SK-N-MC (cell line): Measurements from ENCODE around the gene EPHA4.

ENCODE experiments used
- DNase-seq: peaks from one replicate; pipeline ENCODE4 v3.0.0-alpha.2; 2011; ENCODE audit warnings: low read depth, low spot score
- H3K27ac ChIP-seq: fragments of 200-600 bp; sonication (generic); 2 replicates; pipeline ENCODE4 v1.5.1; 2016; ENCODE audit warnings: mixed run types
- H3K36me3 ChIP-seq: fragments of 200-600 bp; sonication (generic); 2 replicates; pipeline ENCODE4 v1.6.1; 2017; ENCODE audit warnings: antibody characterized with exemption, low read length, mixed read lengths; ENCODE audit not compliant: insufficient read depth
- H3K4me3 ChIP-seq: fragments of 200-600 bp; sonication (generic); 2 replicates; pipeline ENCODE4 v1.5.1; 2016
- H3K9ac ChIP-seq: fragments of 200-600 bp; sonication (generic); 2 replicates; pipeline ENCODE4 v1.8.0; 2017; ENCODE audit warnings: mixed run types, mixed read lengths; ENCODE audit not compliant: insufficient read length
- H3K9me3 ChIP-seq: fragments of 200-600 bp; sonication (generic); 2 replicates; pipeline ENCODE4 v1.6.1; 2017; ENCODE audit warnings: low read depth, mild to moderate bottlenecking, antibody characterized with exemption, low read length, moderate library complexity, mixed read lengths
- EZH2 ChIP-seq: fragments of 200-600 bp; sonication (generic); IDR thresholded peaks from one replicate; pipeline ENCODE4 v1.6.1; 2017; ENCODE audit warnings: antibody characterized with exemption
- FOXP2 ChIP-seq: optimal IDR thresholded peaks from 2 replicates; pipeline ENCODE3; 2011; ENCODE audit warnings: mild to moderate bottlenecking, moderate library complexity; ENCODE audit not compliant: insufficient read depth; ENCODE audit errors: extremely low read length, control extremely low read depth
- POLR2AphosphoS5 ChIP-seq: IDR thresholded peaks from 2 replicates; pipeline ENCODE4 v1.6.1; 2012; ENCODE audit warnings: mild to moderate bottlenecking, low read depth, low read length, borderline replicate concordance

The EPHA4 gene

GRCh38 chr2:221554769-221555493 lies 17.2 kb downstream of the EPHA4 start:
- H3K4me3 ChIP-seq, result no peak overlapping the region
- TF ChIP-seq EZH2, result no peak
- TF ChIP-seq POLR2AphosphoS5, result no peak
- TF ChIP-seq FOXP2, result no peak
- no peak overlapping the region for H3K27ac ChIP-seq
- no peak for DNase-seq
- peaks cover 6% of the 10 kb centered on the region; the same call in 1 of the 2 replicates for H3K36me3 ChIP-seq
- H3K9me3 ChIP-seq, result no peaks in the 10 kb centered on the region
- no peak overlapping the region for H3K9ac ChIP-seq

GRCh38 chr2:221553333-221553732 lies 18.8 kb downstream of the EPHA4 start:
- Histone ChIP-seq H3K36me3 (peaks cover 14% of the 10 kb centered on the region), H3K27ac (no peak overlapping the region), H3K9me3 (no peaks in the 10 kb centered on the region), H3K9ac (no peak overlapping the region), H3K4me3 (no peak overlapping the region)
- no peak for DNase-seq
- TF ChIP-seq EZH2 (no peak), POLR2AphosphoS5 (no peak), FOXP2 (no peak)

- Histone ChIP-seq H3K36me3 (peaks cover 17% of the 10 kb centered on the region), H3K4me3 (no peak overlapping the region), H3K9me3 (no peaks in the 10 kb centered on the region), H3K27ac (no peak overlapping the region), H3K9ac (no peak overlapping the region)
- DNase-seq, result no peak
- TF ChIP-seq FOXP2 (no peak), EZH2 (no peak), POLR2AphosphoS5 (no peak)
Measured at GRCh38 chr2:221552291-221552690, 19.8 kb downstream of the EPHA4 start.

- Histone ChIP-seq H3K27ac (no peak overlapping the region), H3K9ac (no peak overlapping the region), H3K36me3 (peaks cover 17% of the 10 kb centered on the region), H3K4me3 (no peak overlapping the region), H3K9me3 (no peaks in the 10 kb centered on the region)
- TF ChIP-seq POLR2AphosphoS5 (no peak), FOXP2 (no peak), EZH2 (no peak)
- no peak for DNase-seq
Measured at GRCh38 chr2:221551864-221552263, 20.2 kb downstream of the EPHA4 start.

- H3K36me3 ChIP-seq, result peaks cover 17% of the 10 kb centered on the region
- no peaks in the 10 kb centered on the region for H3K9me3 ChIP-seq
- no peak for DNase-seq
- TF ChIP-seq FOXP2 (no peak), POLR2AphosphoS5 (no peak), EZH2 (no peak)
- no peak overlapping the region for H3K27ac ChIP-seq
- H3K4me3 ChIP-seq, result no peak overlapping the region
- no peak overlapping the region for H3K9ac ChIP-seq
Measured at GRCh38 chr2:221549143-221549542, 23.0 kb downstream of the EPHA4 start.

GRCh38 chr2:221546505-221547225 lies 25.4 kb downstream of the EPHA4 start:
- Histone ChIP-seq H3K27ac (no peak overlapping the region), H3K36me3 (peaks cover 11% of the 10 kb centered on the region), H3K9ac (no peak overlapping the region), H3K4me3 (no peak overlapping the region), H3K9me3 (no peaks in the 10 kb centered on the region)
- TF ChIP-seq POLR2AphosphoS5, result no peak
- TF ChIP-seq EZH2, result no peak
- no peak for TF ChIP-seq FOXP2
- DNase-seq, result no peak

GRCh38 chr2:221541131-221541735 lies 30.9 kb downstream of the EPHA4 start:
- DNase-seq, result no peak
- Histone ChIP-seq H3K9ac (no peak overlapping the region), H3K36me3 (peaks cover 13% of the 10 kb centered on the region), H3K9me3 (no peaks in the 10 kb centered on the region), H3K27ac (no peak overlapping the region), H3K4me3 (no peak overlapping the region)
- no peak for TF ChIP-seq POLR2AphosphoS5
- no peak for TF ChIP-seq FOXP2
- TF ChIP-seq EZH2, result no peak

- H3K9ac ChIP-seq, result no peak overlapping the region
- no peak overlapping the region for H3K4me3 ChIP-seq
- no peaks in the 10 kb centered on the region for H3K9me3 ChIP-seq
- H3K27ac ChIP-seq, result no peak overlapping the region
- DNase-seq, result no peak
- no peak for TF ChIP-seq FOXP2
- no peak for TF ChIP-seq POLR2AphosphoS5
- TF ChIP-seq EZH2, result no peak
- H3K36me3 ChIP-seq, result peaks cover 15% of the 10 kb centered on the region
Measured at GRCh38 chr2:221539246-221539645, 32.9 kb downstream of the EPHA4 start.
